SK-N-DZ (cell line): Measurements from ENCODE around the gene ADAMTS17.
A peak's percentile ranks its signal among the peaks of the same experiment; 100 is the strongest.
"Not testable (repeated sequence)": the region's sequence is repeated elsewhere in the genome, so short reads cannot be mapped to it uniquely, and the experiment has no call there.

Source experiments
- DNase-seq: peaks from one replicate; pipeline ENCODE4 v3.0.0-alpha.2; 2015; ENCODE audit warnings: low spot score

The ADAMTS17 gene

GRCh38 chr15:99956820-99957641, 384.7 kb downstream of the ADAMTS17 start:
- DNase-seq = no peak

DNA sequence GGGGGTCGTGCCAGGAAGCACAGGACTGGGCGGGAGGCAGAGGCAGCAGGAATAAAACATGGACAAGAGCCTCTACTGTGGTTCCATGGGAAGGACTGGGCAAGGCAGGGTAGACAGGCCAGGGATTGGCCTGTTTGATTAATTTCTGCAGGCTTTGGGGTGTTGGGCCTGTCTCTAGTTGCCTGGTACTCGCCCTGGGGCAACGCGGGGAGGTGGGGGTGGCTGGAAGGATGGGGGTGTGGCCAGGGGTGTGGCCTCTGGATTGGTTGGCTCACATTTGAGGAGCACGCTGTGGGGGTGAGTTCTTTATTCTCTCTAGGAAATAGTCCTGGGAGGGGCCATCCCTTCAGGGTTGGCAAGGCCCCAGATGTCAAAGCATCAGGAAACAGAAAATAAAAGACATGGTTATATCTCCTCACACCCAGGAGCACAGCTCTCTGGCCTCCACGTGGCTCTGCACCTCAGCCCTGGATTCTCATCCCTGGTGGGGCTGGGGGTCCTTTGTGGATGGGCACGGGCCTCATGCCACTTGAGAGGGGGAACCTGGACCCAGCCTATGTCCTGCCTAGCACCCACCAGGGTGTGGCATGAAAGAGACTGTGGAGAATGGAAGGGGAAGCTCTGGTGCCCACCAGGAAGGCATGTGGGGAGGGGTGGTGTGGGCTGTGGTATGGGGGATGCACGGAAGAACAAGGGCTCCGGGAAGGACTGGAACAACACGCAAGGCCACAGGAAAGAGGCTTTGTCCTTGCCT, 385.6 kb downstream of the ADAMTS17 start:
- no peak for DNase-seq

GRCh38 chr15:99955532-99955931, 386.2 kb downstream of the ADAMTS17 start:
- no peak for DNase-seq

DNA sequence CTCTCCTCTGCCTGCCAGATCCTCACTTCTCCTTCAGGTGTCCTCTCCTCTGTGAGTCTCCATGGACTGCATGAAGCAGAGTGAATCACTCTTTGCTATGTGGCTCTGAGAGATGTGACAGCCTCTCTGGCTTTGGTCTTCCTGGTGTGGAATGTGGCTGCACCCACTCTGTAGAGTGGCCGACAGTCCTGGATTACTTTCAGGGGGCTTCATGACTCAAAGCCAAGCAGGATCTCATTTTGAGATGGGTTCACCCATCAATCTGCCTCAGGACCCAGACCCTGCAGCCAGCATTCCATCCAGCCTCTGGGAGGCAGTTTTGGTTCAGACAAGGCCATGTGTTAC, 386.6 kb downstream of the ADAMTS17 start:
- DNase-seq = no peak

DNA sequence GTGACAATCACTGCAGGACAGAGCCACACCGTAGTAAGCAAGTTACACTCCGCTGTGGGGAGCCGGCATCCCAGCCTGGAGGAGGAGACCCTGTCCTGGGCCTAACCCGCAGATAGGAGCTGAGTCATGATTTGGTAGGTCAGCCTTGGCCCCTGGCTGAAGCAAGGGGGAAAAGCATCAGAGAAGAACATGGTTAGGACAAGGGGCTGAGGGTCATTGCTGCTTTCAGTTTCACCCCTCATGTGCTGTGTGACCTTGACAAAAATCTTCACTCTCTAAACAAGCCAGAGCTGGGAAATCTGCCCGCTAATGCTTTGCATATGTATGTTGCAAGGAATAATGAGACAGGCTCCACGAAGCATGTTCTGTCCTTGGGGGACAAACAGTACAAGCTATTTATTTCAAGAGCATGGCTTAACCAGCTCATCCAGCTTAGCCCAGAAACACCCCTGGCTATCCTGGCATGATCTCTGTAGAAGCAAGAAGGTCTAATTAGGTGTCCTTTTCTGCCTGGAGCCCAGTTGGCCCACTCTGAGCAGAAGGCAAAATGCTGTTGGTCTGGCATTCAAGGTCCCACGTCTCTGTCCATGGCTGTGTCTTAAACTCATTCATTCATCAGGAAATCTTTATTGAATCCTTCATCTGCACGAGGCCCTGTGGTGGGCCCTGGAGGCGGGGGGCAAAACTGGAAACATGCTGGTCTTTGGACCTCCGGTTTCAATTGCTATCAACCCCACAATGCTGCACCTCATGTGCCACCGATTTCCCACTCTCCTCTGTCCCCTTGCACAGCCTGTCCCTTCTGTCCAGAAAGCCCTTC, 387.2 kb downstream of the ADAMTS17 start:
- no peak for DNase-seq

- DNase-seq = no peak
Observed at GRCh38 chr15:99953886-99954285, 387.9 kb downstream of the ADAMTS17 start.

DNA sequence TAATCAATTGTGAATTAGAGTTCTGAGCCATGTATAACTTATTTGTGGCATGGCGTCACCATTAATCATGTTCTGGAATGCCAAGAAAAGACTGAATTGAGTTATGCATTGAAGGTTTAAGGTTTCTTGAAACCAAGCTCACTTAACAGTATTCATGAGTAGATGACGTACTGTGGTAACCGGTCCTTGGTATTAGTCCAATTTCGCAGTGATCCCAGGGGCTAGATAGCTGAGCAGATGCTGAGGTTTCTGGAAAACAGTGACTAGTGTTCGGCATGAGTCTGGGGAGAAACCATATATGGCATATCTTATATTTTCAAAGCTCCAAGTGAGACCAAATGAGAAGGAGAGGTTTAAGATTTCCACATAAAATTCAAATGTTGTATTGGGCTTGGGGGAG, 390.3 kb downstream of the ADAMTS17 start:
- DNase-seq = no peak

DNA sequence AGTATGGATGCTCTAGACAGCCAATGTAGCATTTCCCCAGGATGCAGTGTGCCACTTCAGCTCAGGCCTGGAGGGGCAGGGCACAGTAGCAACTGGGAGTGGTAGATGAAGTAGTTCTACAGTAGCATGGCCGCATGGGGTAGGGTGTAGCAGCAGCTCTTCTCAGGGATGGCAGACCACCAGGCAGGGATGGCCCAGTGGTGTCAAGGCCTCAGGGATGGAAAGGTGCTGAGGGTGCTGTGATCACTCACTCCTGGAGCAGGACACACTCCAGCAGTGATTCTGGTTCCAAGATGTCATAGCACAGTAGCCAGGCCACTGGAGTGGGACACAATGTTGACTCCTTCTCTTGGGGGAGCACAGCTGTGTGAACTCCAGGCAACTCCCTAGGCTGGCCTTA, 397.6 kb downstream of the ADAMTS17 start:
- DNase-seq = no peak

GRCh38 chr15:99943466-99943865, 398.3 kb downstream of the ADAMTS17 start:
- no peak for DNase-seq

DNA sequence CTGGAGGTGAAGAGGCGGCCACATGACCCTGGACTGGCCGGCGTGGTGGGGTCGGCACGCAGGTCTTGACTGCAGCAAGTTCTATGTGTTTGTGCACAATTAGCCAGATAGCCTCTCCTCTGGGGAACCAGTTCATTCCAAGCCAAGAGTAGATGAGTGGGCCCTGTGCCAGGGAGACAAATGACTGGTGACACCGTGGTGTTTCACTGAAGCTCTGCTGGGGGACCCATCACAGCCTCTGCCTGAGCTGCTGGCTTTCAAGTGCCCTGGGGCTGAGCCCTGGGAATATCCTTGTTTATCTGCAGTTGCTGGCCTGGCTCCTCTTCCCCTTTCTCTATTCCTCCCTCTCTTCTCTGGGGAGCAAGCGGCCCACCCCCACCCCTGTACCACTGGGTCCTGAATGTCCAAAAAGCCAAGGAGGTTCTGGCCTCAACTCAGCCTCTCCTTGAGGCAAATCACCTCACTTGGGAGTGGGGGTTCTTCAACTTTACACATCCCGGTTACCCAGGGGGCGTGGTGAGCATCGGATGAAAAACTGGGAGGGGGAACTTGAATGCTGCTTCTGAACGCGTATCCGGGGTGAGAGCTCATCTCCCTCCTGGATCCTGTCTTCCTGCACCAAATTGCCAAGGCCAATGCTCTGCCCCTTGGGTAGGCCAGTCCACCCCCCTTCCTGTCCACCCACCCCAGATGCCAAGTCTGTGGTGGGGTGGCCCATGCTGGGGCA, 408.9 kb downstream of the ADAMTS17 start:
- DNase-seq = no peak

DNA sequence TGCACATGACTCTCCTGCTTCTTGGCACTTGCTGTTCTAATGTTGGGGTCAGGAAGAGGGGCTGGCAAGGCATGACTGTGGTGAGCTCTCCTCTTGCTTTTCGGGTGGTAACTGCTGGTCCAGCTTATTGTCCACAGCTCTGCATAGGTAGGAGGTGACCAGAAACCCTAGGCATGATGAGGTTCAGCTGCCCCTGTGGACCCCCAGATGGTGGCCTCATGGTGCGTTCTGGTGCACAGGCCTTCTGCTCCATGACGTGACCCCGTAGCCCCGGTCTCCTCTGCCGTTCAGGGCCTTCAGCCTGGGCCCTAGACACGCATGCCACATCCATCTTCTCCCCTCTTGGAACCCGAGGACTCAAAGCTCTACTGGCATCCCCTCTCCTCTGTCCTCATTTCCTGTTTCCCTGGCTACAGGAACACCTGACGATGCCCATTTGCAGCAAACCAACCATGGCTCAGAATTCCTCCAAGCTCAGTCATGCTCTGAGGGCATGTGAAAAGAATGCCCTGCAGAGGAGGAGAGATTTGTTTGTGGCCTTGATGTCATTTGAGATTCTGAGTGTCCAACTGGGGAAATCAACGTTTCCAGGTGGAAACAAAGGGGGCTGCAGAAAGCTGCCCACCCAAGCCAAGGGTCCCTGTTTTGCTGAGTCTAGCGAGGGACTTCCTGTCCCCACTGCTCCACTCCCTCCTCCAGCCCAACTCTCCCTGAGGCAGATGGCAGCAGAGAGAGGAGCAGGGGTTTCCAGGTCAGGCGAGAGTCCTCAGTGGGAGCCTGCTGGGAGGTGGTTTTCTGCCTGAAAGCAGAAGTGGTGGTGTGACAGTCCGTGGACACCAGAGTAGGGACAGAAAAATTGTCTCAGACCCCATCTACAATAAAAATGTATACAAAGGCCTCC, 409.8 kb downstream of the ADAMTS17 start:
- DNase-seq = no peak

DNA sequence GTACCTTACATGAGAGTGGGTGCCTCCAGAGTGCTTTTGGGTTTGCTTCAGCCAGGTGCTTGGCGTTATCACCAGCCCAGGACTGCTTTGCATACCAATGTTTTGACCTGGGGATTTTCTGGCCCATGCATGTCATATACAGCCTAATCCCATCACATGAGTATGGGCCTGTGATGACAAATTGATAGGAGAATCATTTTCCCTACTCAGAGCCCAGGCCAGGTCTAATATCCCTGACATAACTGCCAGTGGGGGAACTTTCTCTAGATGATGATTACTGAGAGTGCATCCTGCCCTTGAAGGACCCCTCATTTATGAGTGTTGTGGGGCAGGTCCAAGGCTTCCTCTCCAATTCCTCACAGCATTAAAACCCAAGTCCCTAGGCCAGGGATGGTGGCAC, 411.1 kb downstream of the ADAMTS17 start:
- no peak for DNase-seq

GRCh38 chr15:99929266-99929665, 412.5 kb downstream of the ADAMTS17 start:
- DNase-seq = no peak

DNA sequence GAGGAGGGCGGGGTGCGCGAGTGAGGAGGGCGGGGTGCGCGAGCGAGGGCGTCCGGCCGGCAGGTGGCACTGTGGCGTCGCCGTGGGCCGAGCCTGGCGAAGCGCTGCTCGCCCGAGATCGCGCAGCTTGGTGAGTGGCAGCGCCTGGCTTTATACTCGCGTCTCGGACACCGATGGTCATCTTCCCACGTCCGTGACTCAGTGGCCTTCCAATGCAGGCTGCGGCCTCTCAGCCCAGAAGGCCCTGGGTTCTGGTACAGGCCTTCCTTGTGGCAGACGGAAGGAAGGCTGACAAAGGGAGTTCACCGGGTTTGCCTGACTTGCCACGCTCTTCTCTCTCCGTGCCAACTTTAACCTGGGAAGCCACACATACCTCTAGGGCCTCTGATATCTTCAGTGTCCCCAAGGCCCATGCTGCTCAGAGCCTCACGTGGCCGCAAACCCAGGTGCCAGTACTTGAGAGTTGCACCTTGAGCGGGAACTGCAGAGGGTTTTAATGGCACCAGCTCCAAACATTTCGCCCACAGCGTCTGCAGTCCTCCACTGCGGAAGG, 413.3 kb downstream of the ADAMTS17 start:
- peak; percentile 58 for DNase-seq

DNA sequence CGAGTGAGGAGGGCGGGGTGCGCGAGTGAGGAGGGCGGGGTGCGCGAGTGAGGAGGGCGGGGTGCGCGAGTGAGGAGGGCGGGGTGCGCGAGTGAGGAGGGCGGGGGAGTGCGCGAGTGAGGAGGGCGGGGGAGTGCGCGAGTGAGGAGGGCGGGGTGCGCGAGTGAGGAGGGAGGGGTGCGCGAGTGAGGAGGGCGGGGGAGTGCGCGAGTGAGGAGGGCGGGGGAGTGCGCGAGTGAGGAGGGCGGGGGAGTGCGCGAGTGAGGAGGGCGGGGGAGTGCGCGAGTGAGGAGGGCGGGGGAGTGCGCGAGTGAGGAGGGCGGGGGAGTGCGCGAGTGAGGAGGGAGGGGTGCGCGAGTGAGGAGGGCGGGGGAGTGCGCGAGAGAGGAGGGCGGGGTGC, 415.2 kb downstream of the ADAMTS17 start:
- DNase-seq = not testable (repeated sequence)

GRCh38 chr15:99925661-99926461, 415.9 kb downstream of the ADAMTS17 start:
- peak; percentile 35 for DNase-seq

GRCh38 chr15:99923711-99924110, 418.1 kb downstream of the ADAMTS17 start:
- DNase-seq = no peak
